Stimulated activated CD4-positive, alpha-beta T cell treated with anti-CD3 and anti-CD28 coated beads, TNF-alpha, amount 100 ng/mL, for 1 hour (primary cell): ENCODE measurements around the gene SAMSN1.
A peak's percentile ranks its signal among the peaks of the same experiment; 100 is the strongest.

Experiments
- DNase-seq, 3 donors: peaks; one replicate each; pipeline ENCODE4 v3.0.0-alpha.2; 2020; ENCODE audit warnings: low read depth in 3 of 3, low spot score in 1 of 3

Gene SAMSN1

DNA sequence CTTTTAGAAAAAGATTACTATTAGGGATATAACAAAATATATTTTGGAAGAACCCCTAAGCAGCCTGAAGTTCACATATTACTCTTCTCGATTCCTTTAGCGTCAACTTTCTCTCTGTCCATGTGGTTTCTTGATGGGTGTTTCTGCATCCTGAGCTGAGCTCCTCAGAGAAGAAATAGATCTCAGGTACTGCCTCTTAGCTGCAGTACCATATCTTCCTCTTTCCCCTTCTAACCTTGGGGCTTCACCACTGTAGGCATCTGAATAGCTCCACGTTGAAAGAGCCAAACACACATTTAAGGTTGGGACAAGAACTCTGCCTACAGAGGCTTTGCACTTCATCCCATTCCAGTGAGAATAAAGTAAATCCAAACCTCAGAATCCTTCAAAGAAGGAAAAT, 59.2 kb downstream of the SAMSN1 start:
- no peak for DNase-seq

DNA sequence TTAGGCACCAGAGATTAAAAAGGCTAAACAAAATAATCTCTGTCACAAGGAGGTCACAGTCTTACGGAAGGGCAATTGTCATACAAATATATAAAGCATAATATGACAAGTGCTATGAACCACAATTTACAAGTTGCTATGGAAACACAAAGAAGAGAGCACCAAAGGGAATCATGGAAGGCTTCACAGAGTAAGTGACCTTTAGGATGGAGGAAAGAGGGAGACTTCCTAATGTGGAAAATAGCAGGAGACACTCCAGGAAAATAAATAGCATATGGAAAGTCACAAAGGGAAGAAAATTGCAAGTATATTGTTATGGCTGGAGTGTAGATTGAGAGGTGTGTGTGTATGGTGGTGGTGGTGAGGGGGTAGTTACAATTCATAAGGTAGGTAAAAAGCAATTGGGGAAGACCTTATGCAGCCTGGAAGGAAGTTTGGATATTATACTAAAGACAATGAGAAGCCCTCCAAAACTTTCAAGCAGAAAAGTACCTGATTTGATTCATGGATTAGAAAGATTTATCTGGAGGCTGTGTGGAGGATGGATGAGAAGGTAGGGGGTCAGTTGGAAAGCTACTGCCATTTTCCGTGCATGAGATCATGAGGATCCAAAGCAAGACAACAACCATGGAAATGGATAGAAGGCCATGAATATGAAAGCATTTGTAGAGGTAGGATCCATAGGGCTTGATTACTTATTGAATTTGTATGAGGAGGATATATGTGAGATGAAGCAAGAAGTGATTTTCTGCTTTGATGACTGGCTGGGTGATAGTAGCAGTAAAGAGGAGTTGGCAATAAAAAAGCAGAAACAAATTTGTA, 61.7 kb downstream of the SAMSN1 start:
- no peak for DNase-seq

DNA sequence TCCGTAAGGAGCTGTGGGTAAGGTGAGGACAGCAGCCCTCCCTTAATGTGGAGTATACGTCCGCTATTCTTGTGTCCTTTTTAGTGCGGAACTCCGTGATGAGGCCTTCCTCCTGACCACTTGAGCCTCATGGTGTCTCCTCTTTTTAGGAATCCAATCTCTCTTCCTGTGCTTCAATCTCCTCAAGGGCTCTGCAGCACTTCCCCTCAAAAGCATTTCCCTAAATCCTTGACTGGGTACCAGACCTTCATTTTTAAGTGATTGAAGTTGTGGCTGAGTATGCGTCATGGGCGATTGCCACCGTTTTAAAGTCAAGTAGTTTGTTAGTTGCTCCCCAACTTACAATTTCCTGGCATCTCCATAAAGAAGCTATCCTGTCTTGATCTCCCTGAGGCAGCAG, 62.8 kb downstream of the SAMSN1 start:
- no peak for DNase-seq

DNA sequence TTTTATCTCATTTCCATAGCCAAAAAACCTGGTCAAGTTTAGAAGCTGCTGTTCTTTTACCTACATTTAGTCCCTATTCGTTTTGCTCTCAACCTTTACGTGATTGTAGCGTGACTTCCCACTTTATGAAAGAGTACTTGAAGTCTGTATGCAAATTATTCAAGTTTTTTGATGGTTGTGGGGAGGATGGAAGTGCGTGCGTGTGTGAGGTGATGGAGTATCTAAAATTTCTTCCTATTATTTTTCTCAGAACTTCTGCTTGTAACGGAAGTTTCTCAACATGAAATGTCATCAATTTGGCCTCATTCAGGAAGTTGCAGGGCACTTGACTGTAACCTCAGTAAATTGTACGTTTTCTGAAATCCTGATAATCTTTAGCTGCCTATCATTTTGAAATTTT, 64.0 kb downstream of the SAMSN1 start:
- no peak for DNase-seq

DNA sequence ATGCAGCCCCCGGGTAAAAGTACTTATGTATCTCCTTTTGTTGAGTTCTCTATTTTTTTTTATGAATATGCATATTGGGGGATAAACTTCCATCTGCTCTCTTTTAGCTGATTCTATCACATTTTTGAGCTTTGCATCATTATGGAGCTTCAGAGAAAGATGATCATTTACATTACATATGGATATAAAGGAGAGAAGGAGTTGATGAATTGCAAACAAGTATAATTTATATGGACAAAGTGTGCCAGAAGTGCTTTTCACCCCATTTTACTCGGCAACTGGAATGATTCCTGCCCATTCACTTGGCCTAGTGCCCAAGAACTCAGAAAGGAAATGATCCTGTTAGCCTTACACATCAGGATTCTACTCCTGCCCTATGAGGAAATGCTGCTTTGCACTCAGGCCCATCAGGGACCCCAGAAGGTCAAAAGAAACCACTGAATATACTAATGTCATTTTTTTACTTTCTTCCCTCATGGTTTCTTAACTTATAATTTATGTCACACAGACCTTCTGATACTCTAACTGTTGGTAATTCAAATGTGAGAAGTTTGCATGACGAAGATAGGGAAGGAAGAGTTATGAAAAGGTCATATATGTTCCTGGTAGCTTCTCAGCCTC, 65.6 kb downstream of the SAMSN1 start:
- DNase-seq, result no peak

DNA sequence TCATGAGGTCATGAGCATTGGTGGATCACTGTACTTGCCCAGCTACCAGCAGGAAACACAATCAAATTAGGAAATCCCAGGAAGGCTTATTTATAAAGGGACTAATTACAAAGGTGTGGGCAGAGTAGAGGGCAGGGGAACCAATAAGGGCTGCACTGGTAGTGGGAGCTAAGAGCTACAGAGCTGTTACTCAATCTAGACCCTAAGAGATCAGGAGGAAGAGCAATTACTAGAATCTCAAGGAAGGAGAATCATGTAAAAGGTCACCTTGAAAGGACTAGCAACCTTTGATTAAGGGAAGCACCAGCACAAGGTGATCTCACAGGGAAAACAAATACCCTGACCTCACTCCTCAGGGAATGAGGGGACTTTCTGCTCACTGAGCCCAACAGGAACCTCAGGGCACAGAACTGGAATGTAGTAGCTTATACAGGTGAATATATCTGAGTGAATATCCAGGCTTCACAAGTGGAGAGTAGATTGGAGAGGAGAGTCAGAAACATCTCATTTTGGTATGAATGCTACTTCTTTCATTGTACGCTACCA, 66.8 kb downstream of the SAMSN1 start:
- DNase-seq, result no peak

DNA sequence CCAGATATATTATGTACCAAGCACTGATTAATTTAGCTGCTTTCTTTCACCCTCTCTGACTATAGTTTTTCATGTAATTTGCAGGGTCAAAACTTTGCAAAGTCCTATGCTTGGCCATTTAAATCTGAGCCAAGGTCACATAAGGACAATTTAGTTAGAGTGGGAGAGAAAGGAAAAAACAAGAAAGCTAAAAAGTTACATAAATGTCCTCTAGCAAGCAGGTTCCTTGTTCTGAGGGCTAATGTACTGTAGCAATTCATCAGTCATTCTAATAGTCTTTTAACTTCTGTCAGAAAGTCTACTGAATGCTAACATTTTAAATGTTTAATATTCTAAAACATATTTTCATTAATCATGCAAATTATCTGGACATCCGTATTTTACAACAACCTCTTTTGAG, 68.3 kb downstream of the SAMSN1 start:
- no peak for DNase-seq

DNA sequence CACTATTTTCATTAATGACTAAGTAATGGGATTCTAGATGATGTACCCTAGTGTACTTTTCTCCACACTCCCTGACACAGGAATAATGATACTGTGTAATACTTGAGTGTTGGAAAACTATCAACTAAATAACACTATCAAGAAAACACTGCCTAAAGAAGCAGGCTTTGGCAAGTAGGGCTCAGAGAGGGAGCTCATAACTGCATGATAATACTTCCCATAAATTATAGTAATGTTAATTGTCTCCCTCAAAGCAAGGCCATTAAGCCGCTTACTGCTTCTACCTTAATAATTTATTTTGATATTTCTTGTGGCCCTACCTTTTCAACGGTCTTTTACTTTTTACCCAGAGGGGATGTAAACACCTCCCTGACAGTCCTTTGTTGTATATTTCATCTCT, 69.0 kb downstream of the SAMSN1 start:
- no peak for DNase-seq

DNA sequence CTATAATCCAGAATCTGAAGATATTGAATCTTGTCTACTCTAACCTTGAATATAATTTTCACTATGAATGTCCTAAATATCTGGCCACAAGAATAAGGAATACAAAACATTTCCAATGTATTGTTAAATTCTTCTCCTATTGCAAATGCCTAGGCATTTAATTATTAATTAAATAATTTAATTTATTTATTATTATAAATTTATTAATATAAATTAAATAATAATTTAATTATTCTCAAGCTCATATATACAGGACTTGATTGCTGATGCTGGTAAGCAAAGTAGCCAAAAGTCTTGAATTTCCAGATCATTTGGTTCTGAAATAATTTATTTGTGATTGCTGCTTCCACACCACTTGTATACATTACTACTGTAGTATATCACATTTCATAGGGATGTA, 71.1 kb downstream of the SAMSN1 start:
- DNase-seq, result no peak

DNA sequence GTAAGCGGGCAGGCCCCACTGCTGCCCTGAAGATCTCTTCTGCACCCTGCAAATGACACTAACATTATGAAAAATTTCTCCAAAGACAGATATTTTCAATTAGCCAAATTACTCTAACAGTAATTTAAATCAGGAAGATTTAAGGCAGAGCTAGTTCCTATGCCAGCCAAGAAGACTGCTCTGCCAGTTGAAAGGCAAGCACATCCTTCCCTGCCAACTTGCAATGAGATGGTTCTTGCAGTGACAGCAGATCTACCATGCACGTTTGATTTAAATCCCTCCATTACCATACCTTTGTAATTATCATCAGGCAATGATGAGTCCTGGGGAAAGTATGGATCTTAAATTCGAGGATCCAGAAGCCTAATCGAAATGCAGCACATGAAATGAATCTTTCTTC, 76.5 kb downstream of the SAMSN1 start:
- DNase-seq, result no peak

DNA sequence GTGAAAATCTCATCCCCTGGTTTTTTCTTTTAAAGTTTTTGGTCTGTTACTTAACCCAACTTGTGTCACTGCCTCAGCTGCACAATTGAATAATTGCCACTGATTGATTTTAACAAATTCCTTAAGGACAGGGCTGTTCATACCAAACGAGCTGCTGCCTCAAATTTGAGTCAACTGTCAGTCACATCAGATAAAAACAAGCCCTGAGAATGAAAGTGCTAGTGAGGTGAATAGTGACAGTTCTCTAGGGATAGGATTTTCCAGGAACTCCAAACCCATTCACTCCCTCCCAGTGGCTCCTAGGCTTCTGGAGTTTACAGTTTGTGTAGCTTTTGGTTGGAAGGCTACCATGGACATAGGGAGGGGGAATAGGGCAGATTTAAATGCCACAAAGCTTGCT, 79.4 kb downstream of the SAMSN1 start:
- no peak for DNase-seq

DNA sequence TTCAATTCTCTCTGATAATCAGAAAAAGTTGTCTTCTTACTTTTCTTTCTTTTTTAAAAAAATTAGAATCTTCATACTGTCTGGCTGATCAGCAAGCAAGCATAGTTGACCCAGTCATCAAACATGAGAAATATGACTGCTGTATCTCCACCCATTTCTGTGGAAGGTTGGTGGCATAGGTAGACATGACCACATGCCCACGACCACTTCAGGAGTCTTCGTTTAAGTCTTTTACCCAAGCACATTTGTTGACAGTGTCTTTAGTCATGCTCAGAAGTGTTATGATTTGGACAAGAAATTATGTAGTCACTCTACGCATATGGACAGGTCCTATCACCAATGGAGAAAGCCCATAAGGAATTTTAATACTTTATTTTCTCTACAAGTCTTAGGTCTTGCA, 88.4 kb downstream of the SAMSN1 start:
- no peak for DNase-seq

DNA sequence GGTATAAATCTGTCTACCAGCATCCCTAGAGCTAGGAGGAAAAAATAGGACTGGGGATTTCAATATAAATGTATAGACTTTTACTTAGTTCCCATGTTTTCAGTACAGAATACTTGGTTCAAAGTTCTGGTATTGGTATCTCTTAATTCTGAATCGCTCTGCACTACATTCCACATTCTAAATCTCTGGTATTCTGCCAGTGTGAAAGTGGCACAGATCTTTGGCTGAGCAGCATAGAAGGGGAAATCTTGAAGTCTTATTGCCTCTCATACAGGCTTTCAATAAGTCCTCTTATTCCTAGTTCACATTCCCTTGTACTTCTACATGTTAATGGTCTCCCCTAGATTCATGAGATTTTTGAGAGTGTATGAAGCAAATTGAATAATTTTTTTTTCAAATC, 89.2 kb downstream of the SAMSN1 start:
- DNase-seq, result no peak

DNA sequence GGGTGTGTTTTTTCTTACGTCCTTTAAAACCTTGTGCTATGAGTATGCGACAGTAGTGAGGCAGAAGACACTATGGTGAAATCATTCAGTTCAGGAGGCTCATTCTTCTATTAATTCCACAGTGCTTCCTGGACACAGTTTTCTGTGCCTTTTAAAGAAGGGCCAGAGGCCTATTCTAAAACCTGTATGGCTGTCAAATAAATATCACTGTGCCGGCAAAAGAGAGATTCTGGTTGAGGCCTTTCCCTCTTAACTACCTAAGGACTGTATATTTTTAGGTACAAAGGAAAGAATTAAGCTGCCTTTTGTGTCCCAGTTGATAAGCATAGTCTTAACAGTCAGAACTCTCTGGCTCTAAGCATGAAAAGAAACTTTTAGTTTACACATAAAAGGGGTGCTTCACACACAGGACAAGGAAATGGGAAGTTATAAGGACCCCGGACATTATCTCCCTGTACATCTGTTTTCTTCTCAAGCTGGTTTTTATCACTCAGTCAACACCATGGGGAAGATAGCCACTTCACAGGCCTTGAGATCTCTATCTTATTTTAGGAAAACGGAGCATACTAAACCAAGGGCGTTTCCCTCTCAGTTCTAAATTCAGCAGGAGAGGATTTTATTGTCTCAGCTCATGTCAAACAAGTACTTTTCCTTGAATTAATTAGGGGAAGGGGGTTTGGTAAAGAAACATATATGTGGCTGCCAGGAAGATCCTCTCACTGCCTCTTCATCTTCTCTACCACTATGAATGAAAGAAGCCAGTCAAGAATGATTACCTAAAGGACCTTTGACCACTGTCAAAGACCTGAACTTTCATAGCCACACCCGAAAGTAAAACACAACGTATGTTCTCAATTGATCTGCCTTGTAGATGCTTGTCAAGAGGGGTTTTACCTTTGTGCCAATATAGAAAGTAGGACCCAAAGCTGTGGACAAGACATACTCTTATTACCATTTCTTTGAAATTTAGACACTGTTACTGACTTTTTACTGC, 91.8 kb downstream of the SAMSN1 start:
- no peak for DNase-seq

DNA sequence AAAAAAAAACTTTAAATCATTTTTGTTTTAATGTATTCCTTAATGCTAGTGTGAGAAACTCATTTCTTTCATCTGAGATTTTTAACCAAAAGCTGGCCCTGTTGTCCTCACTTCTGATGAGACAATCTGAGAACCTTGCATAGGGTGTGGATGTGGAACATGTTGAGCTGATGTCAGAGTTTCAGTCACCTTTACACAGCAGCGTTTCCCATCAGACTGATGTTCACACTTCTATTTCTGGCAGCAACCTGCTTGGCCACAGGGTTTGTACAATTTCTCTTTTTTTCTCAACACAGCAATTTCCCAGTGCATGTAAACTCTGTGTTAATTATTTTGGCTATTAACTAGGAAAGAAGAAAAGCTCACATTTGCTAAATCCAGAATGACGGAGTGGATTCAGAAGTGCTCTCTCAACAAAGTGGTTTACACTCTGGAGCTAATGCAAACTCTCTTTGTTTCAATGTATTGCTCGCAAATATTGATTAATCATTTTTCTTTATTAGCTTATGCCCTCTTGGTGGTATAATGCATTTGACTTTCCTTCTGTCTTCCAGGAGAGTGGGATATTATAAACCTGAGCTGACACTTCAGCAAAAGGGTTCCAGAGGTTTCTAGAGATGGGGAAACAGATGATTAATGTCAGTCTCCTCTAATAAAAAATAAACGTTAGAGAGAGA, 92.6 kb downstream of the SAMSN1 start:
- no peak for DNase-seq

DNA sequence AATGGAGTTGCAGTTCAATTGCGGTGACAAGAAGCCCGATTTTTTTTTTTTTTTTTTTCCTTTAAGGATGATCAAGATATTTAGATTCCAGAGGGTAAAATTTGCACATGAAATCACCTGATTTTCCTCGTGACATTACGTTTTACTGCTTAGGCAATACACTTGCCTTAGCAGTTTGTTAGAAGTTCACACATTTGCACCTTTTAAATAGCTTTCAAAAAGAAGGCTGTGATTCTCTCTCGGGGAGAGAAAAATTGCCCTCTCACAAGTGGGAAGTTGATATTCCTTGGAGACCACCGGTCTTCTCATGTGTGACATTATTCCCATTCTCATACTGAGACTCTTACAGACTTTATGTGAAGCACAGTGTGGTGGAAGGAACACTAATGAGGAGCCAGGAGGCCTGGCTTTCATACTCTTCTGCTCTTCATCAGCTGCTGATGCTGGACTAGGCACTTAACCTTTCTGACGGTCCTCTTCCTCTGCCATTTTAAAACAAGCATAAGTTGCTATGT, 93.3 kb downstream of the SAMSN1 start:
- DNase-seq, result no peak

DNA sequence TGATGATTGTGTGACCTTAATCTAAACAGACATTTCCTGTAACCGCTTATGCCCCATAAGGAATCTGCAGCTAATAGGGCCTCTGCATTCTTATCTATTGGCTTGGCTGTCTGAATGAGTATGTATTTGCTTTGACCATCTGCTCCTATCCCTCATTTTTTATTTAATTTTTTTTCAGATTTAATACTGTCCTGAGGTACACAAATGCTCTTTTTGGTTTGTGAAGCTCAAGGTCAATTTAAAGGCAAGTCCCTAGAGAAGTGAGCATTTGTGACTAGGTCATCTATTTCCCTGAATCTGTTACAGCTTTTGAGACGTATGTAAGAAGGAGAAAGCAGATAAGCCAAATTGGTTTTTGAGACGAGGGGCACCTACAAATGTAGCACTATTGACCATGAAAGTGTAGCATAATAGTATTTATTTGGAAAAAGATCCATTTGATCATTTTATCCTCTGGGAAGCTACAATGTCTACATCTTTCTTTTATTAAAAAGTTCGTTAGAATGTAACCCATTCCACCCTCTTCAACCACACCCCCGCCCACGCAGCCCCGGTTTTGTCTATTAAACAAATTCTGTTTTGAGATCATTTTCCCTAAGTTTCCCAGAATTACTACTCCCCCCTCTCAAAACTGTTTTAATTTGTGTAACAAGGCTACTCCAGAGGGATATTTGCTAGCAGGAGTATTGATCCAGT, 93.9 kb downstream of the SAMSN1 start:
- DNase-seq, result peak in 1 of 3 donors; percentile 1

DNA sequence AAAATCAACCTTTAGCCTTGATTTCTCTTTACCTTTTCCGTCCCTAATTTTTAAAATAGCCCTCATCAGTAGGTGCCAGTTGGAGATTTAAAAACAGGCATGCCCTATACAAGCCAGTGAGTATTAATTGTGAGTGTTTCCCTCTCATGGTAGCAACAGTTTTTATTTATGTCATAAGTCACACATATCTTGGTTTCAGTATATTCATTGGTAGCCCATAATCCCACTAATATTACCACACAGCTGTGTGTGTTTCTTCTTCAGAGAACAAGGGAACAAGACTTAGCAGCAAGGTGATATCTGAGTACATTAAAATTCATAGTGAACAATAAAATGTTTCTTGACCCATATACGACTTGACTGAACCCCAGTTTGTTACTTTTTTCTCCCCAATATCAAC, 94.6 kb downstream of the SAMSN1 start:
- no peak for DNase-seq

DNA sequence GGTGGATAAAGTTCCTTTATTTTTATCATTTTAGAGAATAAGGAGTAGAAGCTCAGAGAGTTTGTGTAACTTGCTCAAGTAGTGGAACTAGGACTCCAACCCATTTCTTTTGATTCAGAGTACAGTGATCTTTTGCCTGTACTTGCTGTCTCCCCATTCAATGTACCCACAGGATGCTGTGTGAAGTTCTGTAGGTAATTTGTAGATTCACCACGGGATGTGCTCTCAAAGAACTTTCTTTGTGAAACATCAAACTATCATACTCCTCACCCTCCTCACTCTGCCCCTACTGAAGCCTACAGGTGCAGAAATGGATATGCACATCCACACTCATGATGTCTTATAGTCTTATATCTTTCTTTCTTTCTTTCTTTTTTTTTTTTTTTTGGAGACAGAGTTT, 97.3 kb downstream of the SAMSN1 start:
- no peak for DNase-seq

DNA sequence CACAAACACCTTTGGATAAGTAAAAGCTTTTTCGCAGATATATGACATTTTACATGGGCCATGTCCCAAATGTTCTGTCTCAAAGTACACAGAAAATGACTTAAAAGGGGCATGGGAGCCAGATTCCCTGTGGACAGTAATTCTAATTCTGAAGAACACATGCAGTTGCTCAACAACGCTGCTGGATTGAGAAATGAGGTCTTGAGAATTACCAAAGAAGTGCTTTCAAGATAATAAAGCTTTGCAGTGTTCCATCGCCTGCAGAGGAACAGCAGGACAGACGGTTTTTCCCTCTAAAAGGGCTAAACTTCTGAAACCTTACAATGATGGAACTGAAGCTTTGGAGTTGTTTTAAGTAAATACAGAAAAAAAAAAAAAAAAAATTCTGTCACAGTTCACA, 107.9 kb downstream of the SAMSN1 start:
- DNase-seq, result no peak
